ENCODE measurements around the gene KLF13.

KLF13 gene

DNA sequence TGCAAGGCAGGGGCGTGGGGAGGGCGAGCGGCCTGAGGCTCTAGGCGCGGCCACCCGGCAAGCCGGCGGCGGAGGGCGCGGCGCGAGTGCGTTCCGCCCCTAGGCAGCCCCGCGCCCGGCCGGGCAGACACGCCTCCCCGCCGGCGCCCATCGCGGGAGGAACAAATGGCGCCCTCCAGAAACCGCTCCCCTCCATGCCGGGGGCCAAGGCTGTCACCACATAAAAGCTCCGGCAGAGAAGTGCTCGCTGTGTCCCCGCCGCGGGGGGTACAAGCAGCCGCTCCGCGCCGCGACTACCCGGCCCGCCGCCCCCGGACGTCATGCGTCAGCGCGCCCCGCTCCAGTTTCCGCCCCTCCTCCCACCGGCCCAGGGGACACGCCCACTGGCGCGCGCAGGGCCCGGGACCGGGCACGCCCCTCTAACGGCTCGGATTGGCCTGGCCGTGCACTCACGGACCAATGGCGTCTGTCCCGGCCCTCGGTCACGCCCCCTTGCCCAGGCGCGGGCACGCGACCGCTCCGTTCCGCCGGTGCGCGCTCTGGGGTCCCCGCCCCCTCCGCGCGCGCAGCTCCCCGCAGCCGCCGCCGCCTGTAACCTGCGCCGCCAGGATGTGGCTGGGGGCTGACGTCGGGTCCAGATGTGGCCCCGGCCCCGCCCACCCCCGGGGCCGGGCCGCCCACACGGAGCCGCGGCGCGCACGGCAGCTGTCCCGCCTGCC is at the start of gene KLF13:
Gene KLF13 (plus strand): TSS at position 680 of the 719 bp plus-strand sequence. CDS start 378 bp downstream, outside the sequence.
- peak; percentile 99 for DNase-seq

DNA sequence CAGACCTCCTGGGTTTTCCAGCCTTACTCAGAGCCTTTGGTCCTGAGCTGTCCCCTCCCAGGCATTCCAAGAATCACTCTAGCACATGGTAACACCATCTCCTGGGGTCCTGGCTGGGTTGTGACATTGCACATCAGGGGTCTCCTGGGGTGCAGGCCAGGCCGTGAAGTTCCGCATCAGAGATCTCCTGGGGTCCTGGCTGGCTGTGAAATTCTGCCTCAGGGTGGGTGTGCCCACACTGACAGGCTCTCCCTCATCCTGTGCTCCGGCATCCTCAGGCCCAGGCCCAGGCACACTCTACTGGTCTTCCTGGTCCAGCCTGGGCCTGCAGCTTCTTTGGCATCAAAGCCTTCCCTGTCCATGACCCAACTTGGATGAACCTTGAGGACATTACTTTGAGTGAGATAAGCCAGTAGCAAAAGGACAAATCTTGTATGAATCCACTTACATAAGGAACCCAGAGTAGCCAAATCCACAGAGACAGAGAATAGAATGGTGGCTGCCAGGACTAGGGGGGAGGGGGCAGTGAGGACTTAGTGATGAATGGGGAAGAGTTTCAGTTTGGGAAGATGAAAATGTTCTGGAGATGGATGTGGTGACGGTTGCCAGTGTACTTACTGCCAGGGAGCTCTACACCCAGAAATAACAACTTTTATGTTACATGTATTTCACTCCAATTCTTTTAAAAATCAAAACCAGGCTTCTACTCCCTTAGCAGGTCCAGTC is 49.1 kb upstream of the KLF13 start:
- DNase-seq = no peak

DNA sequence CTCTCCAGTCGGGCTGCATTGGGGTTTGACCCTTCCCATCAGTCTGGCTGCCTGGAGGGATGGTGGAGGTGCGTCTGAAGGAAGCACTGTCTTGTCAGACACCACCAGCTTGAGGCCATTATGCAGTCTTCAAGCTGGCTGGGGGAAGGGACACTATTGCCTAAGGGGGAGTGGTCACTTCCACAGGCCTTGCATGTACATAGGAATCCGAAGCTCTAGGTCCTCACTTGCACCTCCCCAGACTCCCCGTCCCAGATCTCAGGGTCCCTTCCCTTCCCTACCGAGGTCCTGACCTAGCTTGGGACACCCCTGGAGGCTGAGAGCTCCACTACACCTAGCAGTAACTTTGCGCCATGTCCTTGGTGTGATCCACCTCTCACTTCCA is 48.6 kb upstream of the KLF13 start:
- no peak for DNase-seq

DNA sequence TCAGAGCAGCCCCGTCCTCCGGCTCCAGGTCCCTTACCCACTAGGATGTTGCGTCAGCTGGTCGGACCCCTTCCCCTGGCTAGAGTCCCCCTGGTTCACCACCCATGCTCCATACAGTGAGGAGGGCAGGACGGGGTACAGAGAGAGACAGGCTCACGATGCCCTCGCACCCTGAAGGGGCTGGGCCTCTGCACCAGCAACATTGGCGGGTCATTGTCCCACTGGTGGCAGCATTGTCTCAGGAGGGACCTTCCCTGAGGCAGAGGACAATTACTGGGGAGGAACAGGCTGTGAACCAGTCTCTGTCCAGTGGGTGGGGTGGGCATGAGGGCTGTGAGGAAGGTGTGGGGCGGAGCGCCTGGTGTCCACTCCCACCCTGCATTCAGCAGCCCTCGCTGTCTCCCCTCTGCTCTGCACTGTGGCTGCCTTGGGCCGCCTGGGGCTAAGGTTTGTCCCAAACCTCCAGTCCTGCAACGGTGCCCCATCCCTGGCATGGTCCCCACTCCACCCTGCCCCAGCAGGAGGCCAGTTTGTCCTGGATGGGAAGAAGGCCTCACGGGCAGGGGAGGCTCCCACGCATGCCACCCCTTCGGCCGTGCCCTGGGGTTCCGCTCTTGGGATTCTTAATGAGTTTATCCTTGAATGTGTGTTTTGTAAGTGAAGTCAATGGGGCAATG is 48.0 kb upstream of the KLF13 start:
- DNase-seq = no peak

DNA sequence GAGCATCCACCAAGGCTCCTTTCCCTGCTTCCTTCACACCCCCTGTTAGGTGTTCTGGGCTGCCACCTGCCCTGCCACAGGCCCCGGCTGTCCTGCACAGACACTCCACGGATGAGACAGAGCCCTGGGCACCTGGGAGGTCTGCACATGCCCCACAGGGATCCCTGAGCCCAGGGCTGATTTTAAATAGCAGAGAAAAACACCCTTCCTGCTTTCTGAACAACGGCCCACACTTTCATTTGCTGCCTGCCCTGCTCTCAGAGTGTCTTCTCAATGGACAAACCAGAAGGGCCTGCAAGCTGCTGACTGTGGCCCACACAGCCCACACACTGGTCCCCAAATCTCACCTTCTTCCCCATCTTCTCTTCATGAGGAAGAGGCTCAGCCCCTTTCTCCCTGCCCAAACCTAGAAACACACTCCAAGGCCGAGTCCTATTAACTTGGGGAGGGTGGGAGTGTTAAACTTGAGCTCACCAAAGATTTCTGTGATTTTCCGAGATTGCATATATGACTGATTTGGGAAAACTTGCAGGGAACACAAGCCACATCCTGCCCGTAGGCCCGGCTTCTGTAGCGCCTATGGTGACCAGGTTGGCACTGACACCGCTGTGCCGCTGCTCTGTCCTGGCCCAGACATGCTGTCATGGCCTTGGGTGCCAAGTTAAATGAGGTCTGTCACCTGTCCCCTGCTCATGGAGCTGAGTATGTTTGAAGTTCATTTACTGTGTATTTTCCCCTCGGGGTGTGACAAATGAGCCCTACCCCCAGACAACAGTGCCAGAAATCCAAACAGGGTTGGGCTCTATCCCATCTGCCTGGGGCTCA is 47.2 kb upstream of the KLF13 start:
- DNase-seq = no peak

DNA sequence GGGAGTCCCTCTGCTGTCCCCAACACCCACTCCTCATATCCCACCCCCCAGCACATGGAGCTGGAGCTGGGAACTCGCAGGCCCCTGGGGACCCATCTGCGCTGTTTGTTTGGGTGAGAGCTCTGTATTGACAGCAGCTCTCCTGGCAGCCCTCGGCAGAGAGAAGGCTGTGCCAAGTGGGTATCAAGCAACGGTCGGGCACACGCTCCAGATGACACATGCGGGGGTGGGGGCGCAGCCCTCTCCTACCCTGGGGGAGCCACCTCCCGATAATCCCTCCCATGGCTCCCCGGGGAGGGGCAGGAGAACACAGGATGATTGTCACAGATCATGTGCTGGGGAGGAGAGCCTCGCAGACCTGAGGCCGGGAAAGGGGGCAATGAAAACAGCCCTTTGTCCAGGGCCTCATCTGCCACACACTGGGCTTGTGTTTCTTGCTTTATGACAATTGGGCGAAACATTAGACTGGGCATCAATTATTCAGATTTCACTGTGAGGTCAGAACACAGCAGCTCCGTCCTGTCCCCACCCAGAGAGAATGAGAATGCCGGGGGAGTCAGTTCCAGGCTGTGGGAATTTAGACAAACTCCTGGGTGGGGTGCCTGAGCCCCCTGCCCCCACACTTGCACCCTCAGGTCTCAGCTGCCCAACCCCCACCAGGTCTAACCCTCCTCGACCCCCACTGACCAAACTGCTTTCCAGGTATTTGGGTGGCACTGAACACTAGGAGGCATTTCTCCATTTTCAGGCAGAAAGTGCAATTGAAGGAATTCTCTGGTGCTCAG is 46.4 kb upstream of the KLF13 start:
- no peak for DNase-seq

DNA sequence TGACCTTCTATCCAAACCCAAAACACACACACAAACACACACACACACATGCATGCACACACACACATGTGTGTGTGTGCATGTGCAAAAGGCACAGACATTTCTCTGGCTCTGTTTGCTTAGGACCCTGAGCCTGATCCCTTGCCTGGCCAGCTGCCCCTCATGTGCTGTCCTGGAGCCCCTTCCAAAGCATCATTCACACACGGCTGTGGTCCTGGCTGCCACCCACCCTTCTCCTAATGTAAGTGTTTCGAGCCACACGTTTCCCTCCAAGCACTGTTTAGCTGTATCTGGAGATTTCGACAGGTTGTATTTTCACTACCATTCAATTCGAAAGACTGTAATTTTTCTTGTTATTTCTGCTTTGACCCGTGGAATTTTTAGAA is 45.8 kb upstream of the KLF13 start:
- DNase-seq = no peak

DNA sequence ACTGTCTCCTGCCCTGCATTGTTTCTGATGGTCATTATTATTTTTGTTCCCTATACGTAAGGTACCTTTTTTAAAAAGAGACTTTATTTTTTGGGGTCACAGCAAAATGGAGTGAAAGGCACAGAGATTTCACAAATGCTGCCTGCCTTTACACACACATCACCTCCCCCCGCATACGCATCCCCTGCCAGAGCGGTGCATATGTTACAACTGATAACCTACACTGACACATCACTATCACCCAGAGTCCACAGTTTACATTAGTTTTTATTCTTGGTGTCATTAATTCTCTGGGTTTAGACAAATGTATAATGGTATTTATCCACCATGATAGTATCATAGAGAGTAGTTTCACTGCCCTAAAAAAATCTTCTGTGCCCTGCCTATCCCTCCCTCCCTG is 43.6 kb upstream of the KLF13 start:
- no peak for DNase-seq

DNA sequence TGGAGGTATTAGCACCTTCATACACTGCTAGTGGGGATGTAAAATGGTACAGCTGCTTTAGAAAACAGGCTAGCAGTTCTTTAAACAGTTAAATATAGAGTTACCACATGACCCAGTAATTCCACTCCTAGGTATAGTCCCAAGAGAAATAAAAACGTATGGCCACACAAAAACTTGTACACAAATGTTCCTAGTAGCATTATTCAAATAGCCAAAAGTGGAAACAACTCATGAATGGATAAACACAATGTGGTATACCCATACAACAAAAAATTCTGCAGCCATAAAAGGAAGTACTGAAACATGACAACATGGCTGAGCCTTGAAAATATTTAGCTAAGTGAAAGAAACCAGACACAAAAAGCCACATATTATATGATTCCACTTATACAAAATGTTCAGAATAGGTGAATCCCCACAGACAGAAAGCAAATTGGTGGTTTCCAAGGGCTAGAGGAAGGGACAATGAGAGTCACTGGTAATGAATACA is 40.8 kb upstream of the KLF13 start:
- no peak for DNase-seq

DNA sequence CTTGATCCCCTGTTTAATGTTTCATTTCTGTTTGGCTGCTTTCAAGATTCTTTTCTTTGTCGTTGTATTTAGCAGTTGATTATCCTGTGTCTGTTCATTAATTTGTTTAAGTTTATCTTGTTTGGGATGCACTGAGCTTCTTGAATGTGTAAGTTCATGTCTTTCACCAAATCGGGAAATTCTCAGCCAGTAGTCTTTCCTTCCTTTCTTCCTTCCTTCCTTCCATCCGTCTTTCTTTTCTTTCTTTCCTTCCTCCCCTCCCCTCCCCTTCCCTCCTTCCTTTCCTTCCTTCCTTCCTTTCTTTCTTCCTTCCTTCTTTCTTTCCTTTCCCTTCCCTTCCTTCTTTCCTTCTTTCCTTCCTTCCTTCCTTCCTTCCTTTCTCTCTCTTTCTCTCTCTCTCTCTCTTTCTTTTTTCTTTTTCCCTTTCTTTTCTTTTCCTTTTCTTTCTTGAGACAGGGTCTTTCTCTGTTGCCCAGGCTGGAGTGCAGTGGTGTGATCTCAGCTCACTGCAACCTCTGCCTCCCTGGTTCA is 35.5 kb upstream of the KLF13 start:
- DNase-seq = no peak

DNA sequence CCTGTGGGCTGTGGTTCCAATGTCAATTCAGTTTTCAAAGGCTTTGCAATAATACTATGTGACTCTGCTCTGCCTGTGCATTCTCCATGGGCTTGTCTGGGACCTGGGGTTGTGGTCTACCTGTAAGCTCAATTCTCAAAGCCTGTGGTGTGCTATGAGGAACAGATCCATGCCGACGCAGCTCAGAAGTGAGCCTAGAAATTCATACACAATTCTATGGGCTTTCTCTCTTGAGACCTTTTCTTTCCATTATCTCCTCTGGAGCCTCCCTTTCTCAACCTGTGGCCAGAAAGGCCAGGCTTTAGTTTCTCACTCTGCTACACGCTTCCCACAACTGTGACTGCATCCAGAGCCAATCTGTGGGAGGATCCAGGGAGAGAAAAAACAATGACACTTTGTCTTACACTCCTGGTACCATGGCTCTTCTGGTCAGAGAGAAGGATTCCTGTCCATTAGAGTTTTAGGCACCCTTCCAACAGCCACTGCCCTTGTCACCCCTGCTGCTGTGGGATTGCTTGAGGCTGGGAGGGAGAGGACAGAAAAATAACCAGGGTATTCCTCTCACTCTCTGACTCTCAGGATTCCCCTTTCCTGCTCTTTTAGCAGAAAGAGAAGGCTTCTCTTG is 34.1 kb upstream of the KLF13 start:
- DNase-seq = no peak

DNA sequence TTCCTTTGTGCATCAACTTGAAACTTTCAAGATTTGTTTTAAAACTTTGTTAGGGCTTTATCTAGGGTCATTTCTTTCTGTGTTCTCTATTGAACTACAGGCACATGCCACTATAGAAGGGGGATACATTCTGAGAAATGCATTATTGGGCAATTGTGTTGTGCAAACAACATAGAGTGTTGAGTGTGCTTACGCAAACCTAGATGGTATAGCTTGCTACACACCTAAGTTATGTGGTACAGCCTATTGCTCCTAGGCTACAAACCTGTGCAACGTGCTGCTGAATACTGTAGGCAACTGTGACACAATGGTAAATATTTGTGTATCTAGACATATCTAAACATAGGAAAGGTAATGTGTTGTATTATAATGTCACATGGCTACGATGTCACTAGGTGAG is 33.0 kb upstream of the KLF13 start:
- DNase-seq = no peak

DNA sequence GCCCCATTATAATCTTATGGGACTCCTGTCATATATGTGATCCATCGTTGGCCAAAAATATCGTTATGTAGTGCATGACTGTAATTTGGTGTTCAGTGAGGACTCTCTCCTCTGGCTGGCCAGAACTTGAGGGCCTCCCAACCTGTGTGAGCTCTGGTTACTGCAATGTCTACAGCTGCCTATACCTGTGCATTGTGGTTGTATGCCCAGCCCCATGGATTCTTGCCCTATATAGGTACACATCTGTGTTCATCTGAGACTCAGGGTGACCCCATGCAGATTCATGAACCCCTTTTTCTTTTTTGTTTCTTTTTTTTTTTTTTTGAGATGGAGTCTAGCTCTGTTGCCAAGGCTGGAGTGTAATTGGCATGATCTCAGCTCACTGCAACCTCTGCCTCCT is 32.6 kb upstream of the KLF13 start:
- no peak for DNase-seq

DNA sequence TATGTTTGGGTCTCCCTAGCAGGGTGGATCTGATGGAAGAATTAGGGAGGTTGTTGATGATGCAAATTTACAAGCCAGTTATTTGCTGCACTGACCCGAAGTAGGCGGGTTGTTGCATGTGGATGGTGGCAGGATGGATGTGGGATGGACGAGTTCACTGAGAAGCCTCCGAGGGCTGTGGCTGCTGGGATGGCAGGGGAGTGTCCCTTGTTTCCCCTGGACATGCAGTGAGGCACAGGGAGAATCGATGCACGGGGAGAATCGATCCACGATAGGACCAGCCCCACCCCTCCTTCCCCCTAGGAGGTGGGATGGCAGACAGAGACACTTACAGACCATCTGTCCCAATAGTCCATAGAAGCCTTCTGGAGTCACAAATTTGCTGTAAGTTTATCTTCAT is 31.0 kb upstream of the KLF13 start:
- DNase-seq = no peak

DNA sequence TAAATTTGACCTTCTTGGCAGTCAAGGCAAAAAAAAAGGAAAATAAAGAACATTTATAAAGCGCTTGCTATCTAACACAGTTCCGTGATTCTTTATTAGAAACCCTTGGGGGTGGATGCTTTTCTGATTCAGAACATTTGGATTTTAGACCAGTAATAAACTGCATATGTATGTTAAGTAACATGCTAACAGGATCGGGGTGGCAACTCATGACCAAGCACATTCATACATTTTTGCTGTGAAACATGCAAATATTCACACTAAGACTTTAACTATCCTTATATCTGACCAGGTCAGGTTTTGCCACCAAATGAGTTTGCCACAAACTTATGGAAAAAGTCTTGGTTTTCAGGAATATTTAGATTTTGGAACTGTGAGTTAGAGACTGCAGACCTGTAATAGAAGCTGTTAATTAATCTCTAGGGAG is 30.4 kb upstream of the KLF13 start:
- DNase-seq = no peak

DNA sequence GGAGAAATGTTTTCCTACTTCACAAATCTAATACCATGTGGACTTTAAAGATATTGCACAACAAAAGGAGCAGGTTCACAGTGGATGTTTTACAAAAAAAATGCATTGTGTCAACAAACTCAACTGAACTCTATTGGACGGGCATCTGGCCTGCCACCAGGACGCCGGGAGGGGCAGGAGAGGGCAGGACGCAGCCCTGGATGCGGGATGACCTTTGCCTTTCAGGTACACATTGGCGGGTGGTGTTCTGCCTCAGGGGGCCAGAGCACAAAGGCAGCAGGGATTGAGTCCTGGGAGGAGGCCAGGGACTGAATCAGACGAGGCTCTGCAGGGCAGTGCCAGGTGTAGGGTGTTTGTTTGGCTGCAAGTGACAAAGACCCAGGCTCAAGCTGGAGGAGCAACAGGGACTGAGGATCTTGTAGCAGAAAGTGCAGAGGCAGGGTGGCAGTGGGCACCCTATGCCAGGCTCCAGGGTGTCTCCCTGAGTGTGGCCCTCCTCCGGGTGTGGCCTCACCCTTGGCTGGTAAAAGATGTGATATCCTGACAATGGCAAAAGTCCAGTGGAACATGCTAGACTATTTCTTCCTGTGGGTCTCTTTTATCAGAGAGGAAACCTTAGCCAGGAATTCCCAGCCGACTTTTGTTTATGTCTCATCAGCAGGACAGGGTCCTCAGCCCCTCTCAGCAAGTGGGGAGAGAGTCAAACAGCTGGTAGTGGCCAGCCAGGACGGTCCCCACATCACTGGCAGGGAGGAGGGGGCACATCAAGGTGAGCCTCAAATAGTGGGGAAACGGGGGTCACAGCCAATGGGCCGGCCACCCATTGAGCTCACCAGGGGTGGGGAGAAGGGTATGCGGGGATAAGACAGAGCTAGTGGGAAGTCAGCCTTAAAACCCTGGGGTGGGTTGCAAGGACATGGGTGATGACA is 29.7 kb upstream of the KLF13 start:
- no peak for DNase-seq

DNA sequence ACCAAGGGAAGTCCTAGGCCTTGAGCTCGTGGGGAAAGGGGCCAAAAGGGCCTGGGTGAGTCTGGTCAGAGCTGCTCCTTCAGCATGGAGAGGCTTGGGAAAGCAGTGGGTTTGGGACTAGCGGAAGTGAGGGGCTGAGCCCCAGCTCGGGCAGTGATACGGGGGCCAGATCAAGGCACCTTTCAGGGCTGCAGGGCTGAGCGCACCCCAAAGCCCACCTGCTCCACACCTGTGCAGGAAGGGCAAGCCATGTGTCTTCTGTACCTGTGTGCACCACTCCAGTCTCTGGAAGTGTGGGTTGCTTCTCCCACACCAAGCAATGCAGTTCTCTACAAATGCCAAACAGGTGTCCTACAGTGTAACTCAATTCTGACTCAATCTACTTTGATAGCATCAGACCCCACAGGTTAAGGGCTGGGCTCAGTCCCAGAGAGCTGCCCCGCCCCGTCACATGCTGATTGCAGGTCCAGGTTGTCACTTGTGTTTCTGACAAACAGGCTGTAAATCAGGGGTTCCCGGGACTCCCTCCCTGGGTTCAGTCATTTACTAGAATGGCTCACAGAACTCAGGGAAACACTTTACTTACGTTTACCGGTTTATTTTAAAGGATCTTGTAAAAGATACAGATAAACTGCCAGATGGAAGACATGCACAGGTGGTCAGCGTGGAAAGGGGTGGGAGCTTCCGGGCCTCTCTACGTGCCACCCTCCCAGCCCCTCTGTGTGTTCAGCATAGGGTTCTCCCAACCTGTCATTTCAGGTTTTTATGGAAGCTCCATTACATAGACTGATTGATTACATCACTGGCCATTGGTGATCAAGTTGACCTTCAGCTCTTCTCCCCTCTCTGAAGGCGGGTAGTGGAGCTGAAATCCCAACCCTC is 28.8 kb upstream of the KLF13 start:
- DNase-seq = no peak

DNA sequence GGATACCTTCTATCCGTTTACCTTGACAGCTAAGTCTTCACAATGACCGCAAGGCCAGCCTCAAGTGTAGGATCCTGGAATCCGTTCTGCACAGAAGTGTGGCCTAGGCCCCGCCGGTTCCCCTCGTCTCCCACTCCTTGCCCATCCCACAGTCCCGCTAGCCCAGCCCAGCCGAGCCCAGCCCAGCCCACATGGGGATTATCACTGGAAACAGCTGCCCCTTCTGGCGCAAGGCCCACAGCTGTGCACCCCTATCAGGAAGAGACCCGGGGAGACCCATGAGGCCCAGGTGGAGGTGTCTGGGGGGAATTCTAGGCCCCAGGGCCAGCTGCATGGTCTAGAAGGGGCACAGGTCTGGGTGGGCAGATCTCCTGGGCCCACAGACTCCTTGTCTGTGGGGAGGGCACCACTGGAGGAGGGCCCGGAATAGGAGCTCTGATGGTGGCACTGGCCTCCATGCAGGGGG is 27.9 kb upstream of the KLF13 start:
- no peak for DNase-seq

DNA sequence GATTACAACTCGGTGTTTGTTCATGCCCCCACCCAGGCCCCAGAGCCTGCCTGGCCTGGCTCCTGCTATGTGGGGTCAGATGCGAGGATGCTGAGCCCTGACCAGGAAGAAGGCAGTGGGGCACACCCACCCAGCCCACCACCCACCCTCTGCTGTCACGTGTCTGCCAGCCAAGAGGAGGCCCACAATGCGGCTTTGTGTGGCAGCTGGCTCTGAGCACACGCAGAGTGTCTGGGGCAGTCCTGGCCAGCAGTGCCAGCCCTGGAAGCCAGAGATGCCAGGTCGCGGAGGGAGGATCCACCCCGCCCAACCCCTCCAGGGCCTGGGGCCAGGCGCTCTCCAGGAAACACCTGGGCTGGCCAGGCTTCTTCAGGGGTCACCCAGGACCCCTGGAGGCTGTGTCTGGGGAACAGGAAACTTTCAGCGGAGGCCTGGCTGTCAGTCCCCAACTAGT is 26.4 kb upstream of the KLF13 start:
- no peak for DNase-seq
